Muscle of arm (tissue), 12 donors: ENCODE results near the gene CCDC28A. TPM values are rescaled to one million over a fixed set of nuclear protein-coding genes. Genes with fewer than 3 reads are reported as not detected.

Source experiments
- DNase-seq: peaks from one replicate; pipeline ENCODE4 v3.0.0-alpha.2; 2013
- polyA plus RNA-seq, 12 donors: library from polyadenylated mRNA; unstranded; fragments of 120-200 nt; gene quantifications; one replicate each; pipeline ENCODE4 v1.2.1, GENCODE V29; 2013; ENCODE audit not compliant: insufficient read length in 12 of 12

The CCDC28A gene
- polyA plus RNA-seq, 12 donors, result 10.0 to 21.6 (median 12.7) TPM; not detected in 1

- no peak for DNase-seq
Measured at GRCh38 chr6:138785980-138786379, 12.4 kb downstream of the CCDC28A start.

GRCh38 chr6:138787138-138787537 is 13.6 kb downstream of the CCDC28A start:
- DNase-seq, result no peak

- DNase-seq, result peak; percentile 57
Measured at GRCh38 chr6:138795809-138796603, 22.4 kb downstream of the CCDC28A start, which contains the start of gene ECT2L. TSS of gene ECT2L (plus strand) at chr6:138796087. CDS start at chr6:138813275, 17,188 bp downstream.

- DNase-seq, result no peak
Measured at GRCh38 chr6:138796771-138797170, 23.2 kb downstream of the CCDC28A start.

- DNase-seq, result no peak
Measured at GRCh38 chr6:138797806-138798446, 24.4 kb downstream of the CCDC28A start.

GRCh38 chr6:138800377-138801150 is 27.0 kb downstream of the CCDC28A start:
- DNase-seq, result no peak

- DNase-seq, result peak; percentile 29
Measured at GRCh38 chr6:138803331-138803730, 29.8 kb downstream of the CCDC28A start.

- DNase-seq, result peak; percentile 79
Measured at GRCh38 chr6:138803861-138804260, 30.3 kb downstream of the CCDC28A start.

- DNase-seq, result peak; percentile 83
Measured at GRCh38 chr6:138805016-138805765, 31.6 kb downstream of the CCDC28A start.

GRCh38 chr6:138806889-138807288 is 33.3 kb downstream of the CCDC28A start:
- DNase-seq, result no peak

GRCh38 chr6:138809677-138810076 is 36.1 kb downstream of the CCDC28A start:
- DNase-seq, result no peak

- no peak for DNase-seq
Measured at GRCh38 chr6:138811866-138812265, 38.3 kb downstream of the CCDC28A start.

GRCh38 chr6:138814179-138814834 is 40.7 kb downstream of the CCDC28A start:
- no peak for DNase-seq

GRCh38 chr6:138815221-138815620 is 41.7 kb downstream of the CCDC28A start:
- DNase-seq, result no peak

- DNase-seq, result peak; percentile 58
Measured at GRCh38 chr6:138815797-138816528, 42.4 kb downstream of the CCDC28A start.

- no peak for DNase-seq
Measured at GRCh38 chr6:138817799-138818198, 44.2 kb downstream of the CCDC28A start.

GRCh38 chr6:138818496-138819194 is 45.1 kb downstream of the CCDC28A start:
- DNase-seq, result no peak

GRCh38 chr6:138821519-138821918 is 48.0 kb downstream of the CCDC28A start:
- no peak for DNase-seq

GRCh38 chr6:138824482-138825144 is 51.0 kb downstream of the CCDC28A start:
- DNase-seq, result no peak
